H9 (cell line): ENCODE results near the gene TBC1D7. TPM values are rescaled to one million over a fixed set of nuclear protein-coding genes. Genes with fewer than 3 reads are reported as not detected.

ENCODE experiments used
- DNase-seq: peaks from one replicate; pipeline ENCODE4 v3.0.0-alpha.2; 2017
- H2AFZ ChIP-seq: one replicate; pipeline ENCODE4 v1.6.1; 2013; ENCODE audit warnings: mild to moderate bottlenecking, low read length, control low read depth, moderate library complexity
- H2AK5ac ChIP-seq: 2 replicates; pipeline ENCODE4 v1.6.1; 2013; ENCODE audit warnings: low read length, control low read depth, mixed read lengths; ENCODE audit not compliant: insufficient read length
- H2BK120ac ChIP-seq: one replicate; pipeline ENCODE4 v1.6.1; 2013; ENCODE audit warnings: low read depth, mild to moderate bottlenecking, low read length, control low read depth, inconsistent platforms; ENCODE audit not compliant: poor library complexity, severe bottlenecking
- H2BK12ac ChIP-seq: 2 replicates; pipeline ENCODE4 v1.6.1; 2013; ENCODE audit warnings: low read length, control low read depth, mixed read lengths, low read depth; ENCODE audit not compliant: insufficient read length
- H2BK15ac ChIP-seq: 2 replicates; pipeline ENCODE4 v1.6.1; 2013; ENCODE audit warnings: low read depth, low read length, control low read depth
- H2BK20ac ChIP-seq: one replicate; pipeline ENCODE4 v1.6.1; 2013; ENCODE audit warnings: low read depth, mild to moderate bottlenecking, low read length, control low read depth, inconsistent platforms; ENCODE audit not compliant: poor library complexity, severe bottlenecking
- H2BK5ac ChIP-seq: 2 replicates; pipeline ENCODE4 v1.6.1; 2013; ENCODE audit warnings: low read length, control low read depth, mixed read lengths; ENCODE audit not compliant: insufficient read length
- H3K14ac ChIP-seq: 2 replicates; pipeline ENCODE4 v1.6.1; 2013; ENCODE audit warnings: low read length, control low read depth; ENCODE audit not compliant: insufficient read depth
- H3K18ac ChIP-seq: 2 replicates; pipeline ENCODE4 v1.6.1; 2013; ENCODE audit warnings: low read depth, mild to moderate bottlenecking, mixed read lengths, low read length, control low read depth; ENCODE audit not compliant: insufficient read length
- H3K23ac ChIP-seq: 2 replicates; pipeline ENCODE4 v1.6.1; 2013; ENCODE audit warnings: low read length, control low read depth, mixed read lengths, low read depth; ENCODE audit not compliant: insufficient read length
- H3K23me2 ChIP-seq: 2 replicates; pipeline ENCODE4 v1.6.1; 2013; ENCODE audit warnings: low read depth, mild to moderate bottlenecking, mixed read lengths, low read length, control low read depth; ENCODE audit not compliant: insufficient read length, poor library complexity, severe bottlenecking
- H3K27ac ChIP-seq: 2 replicates; pipeline ENCODE4 v1.5.1; 2013; ENCODE audit warnings: low read length, control low read depth, mixed read lengths, low read depth; ENCODE audit not compliant: insufficient read length
- H3K27me3 ChIP-seq: 2 replicates; pipeline ENCODE4 v1.6.1; 2013; ENCODE audit warnings: low read length, control low read depth, inconsistent platforms; ENCODE audit not compliant: insufficient read depth
- H3K4ac ChIP-seq: 2 replicates; pipeline ENCODE4 v1.6.1; 2013; ENCODE audit warnings: low read depth, mild to moderate bottlenecking, control low read depth, inconsistent platforms, low read length, moderate library complexity
- H3K4me1 ChIP-seq: 2 replicates; pipeline ENCODE4 v1.6.1; 2013; ENCODE audit warnings: low read length, control low read depth, inconsistent platforms; ENCODE audit not compliant: insufficient read depth
- H3K4me2 ChIP-seq: 2 replicates; pipeline ENCODE4 v1.6.1; 2013; ENCODE audit warnings: low read length, control low read depth, mixed read lengths; ENCODE audit not compliant: insufficient read length, insufficient read depth
- H3K56ac ChIP-seq: 2 replicates; pipeline ENCODE4 v1.6.1; 2013; ENCODE audit warnings: low read depth, mild to moderate bottlenecking, mixed read lengths, low read length, control low read depth; ENCODE audit not compliant: insufficient read length
- H3K79me1 ChIP-seq: 2 replicates; pipeline ENCODE4 v1.6.1; 2013; ENCODE audit warnings: low read depth, mild to moderate bottlenecking, moderate library complexity, low read length, control low read depth, inconsistent platforms; ENCODE audit not compliant: insufficient read depth, poor library complexity, severe bottlenecking
- H3K79me2 ChIP-seq: 2 replicates; pipeline ENCODE4 v1.6.1; 2013; ENCODE audit warnings: low read length, control low read depth, inconsistent platforms; ENCODE audit not compliant: insufficient read depth
- H3K9ac ChIP-seq: 2 replicates; pipeline ENCODE4 v1.6.1; 2013; ENCODE audit warnings: low read length, control low read depth, mixed read lengths; ENCODE audit not compliant: insufficient read length; ENCODE audit errors: extremely low read depth
- H3K9me3 ChIP-seq: one replicate; pipeline ENCODE4 v1.6.1; 2013; ENCODE audit warnings: low read depth, low read length, inconsistent platforms; ENCODE audit not compliant: control insufficient read depth
- H3T11ph ChIP-seq: one replicate; pipeline ENCODE4 v1.6.1; 2013; ENCODE audit warnings: mild to moderate bottlenecking, low read length, control low read depth, inconsistent platforms
- H4K20me1 ChIP-seq: one replicate; pipeline ENCODE4 v1.6.1; 2013; ENCODE audit not compliant: control insufficient read depth, insufficient read length, insufficient read depth
- H4K5ac ChIP-seq: 2 replicates; pipeline ENCODE4 v1.6.1; 2013; ENCODE audit warnings: low read depth, mild to moderate bottlenecking, mixed read lengths, low read length, control low read depth; ENCODE audit not compliant: insufficient read length
- H4K8ac ChIP-seq: replicated peaks from 2 replicates; pipeline ENCODE4 v1.6.1; 2013; ENCODE audit warnings: low read length, control low read depth, mixed read lengths, low read depth; ENCODE audit not compliant: insufficient read length
- H4K91ac ChIP-seq: 2 replicates; pipeline ENCODE4 v1.6.1; 2013; ENCODE audit warnings: low read depth, mild to moderate bottlenecking, moderate library complexity, mixed read lengths, low read length, control low read depth; ENCODE audit not compliant: insufficient read length
- H3K27ac Mint-ChIP-seq, 3 experiments: 2 replicates in 2 of 3; 3 replicates in 1 of 3; pipeline ENCODE4 v1.8.0; 2020 to 2021; ENCODE audit warnings: mixed read lengths in 3 of 3, mild to moderate bottlenecking in 1 of 3, moderate library complexity in 1 of 3
- H3K27me3 Mint-ChIP-seq: 2 replicates; pipeline ENCODE4 v1.8.0; 2021; ENCODE audit warnings: low read depth, mild to moderate bottlenecking, moderate library complexity, mixed read lengths
- H3K36me3 Mint-ChIP-seq, 3 experiments: 2 replicates in 2 of 3; 3 replicates in 1 of 3; pipeline ENCODE4 v1.8.0; 2020 to 2021; ENCODE audit warnings: low read depth in 3 of 3, mixed read lengths in 3 of 3; ENCODE audit not compliant: insufficient read depth in 1 of 3
- H3K4me1 Mint-ChIP-seq, 2 experiments: 2 replicates each; pipeline ENCODE4 v1.8.0; 2020; ENCODE audit warnings: mixed read lengths in 2 of 2
- H3K4me3 Mint-ChIP-seq, 2 experiments: 2 replicates in 1 of 2; 3 replicates in 1 of 2; pipeline ENCODE4 v1.8.0; 2020 to 2021; ENCODE audit warnings: mild to moderate bottlenecking in 2 of 2, mixed read lengths in 2 of 2, moderate library complexity in 1 of 2
- H3K9me3 Mint-ChIP-seq, 2 experiments: 2 replicates in 1 of 2; 3 replicates in 1 of 2; pipeline ENCODE4 v1.8.0; 2020; ENCODE audit warnings: mild to moderate bottlenecking in 2 of 2, mixed read lengths in 2 of 2, moderate library complexity in 1 of 2
- WGBS: extraction: QIAGEN DNeasy Blood & Tissue Kit; methylation state at CpG from one replicate; pipeline ENCODE4 v1.1.7; 2013; ENCODE audit warnings: missing lambda C conversion rate, low lambda C conversion rate, mixed read lengths; ENCODE audit not compliant: insufficient read length; ENCODE audit errors: extremely low coverage; 5-methylcytosine and 5-hydroxymethylcytosine counted together
- total RNA-seq: library from RNA; stranded (reverse); gene quantifications from 2 replicates; pipeline ENCODE4 v1.2.1, GENCODE V29; 2021
- TF ChIP-seq, protein P1 (sequence below): fragments of 200-600 bp; sonication (generic); conservative IDR thresholded peaks from 3 replicates; pipeline ENCODE4 v1.8.0; 2021; ENCODE audit warnings: antibody characterized with exemption, mild to moderate bottlenecking

The TBC1D7 gene
- total RNA-seq, 1 experiment from 2014 or later: 33.9 TPM

DNA sequence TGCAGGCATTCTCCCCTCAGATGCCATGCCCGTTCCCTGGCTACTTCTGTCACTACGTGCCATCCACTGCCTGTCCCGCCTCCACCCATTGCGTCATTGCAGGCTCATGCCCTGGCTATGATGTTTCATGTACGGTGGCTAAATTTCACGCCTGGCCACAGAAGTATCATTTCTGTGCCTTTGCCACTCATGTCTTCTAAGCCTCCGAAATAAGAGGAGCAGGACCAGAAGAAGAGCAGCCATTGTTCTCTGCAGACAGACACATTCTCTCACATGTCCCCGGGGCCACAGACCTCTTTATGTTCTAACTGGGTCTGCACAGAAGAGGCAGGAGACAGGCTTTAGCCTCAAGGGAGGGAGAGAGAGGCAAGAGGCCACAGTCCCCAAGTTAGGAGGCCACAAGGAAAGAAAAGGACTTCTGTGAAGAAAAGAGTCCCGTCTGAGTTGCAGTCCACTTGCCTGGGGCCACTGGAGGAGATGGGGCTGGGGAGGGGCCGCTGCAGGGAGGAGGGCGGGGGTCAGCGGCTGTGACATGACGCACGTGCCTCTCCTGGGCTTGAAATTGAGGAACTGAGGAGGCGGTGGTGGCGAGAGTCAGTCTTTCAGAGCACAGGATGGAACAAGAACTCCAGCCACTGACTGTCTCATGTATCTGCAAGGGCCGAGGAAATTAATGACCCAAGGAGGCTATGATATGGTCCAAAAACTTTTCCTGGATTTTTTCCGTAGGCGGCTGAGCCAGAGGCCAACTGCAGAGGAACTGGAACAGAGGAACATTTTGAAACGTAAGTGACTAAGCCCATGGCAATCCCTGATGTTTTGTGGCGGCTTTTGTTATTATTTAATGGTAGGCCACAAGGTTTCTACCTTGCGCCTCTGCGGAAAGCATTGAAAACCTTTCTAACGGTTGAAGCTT, 55.9 kb downstream of the TBC1D7 start:
- Histone ChIP-seq H3K9me3 (no peaks in the 10 kb centered on the region), H3K4ac (no peak overlapping the region), H2BK15ac (no peak overlapping the region), H3K4me1 (no peaks in the 10 kb centered on the region), H3K79me1 (no peaks in the 10 kb centered on the region), H3K18ac (no peak overlapping the region), H4K20me1 (no peaks in the 10 kb centered on the region), H3K4me2 (no peak overlapping the region), H3K23ac (no peak overlapping the region), H4K8ac (no peak overlapping the region), H4K5ac (no peak overlapping the region), H3K56ac (no peak overlapping the region), H2AFZ (no peak overlapping the region), H3K23me2 (no peaks in the 10 kb centered on the region), H2BK120ac (no peak overlapping the region), H2BK5ac (no peak overlapping the region), H2BK12ac (no peak overlapping the region), H3K27ac (no peak overlapping the region), H3K27me3 (no peaks in the 10 kb centered on the region), H2AK5ac (no peak overlapping the region), H3K14ac (no peak overlapping the region; the same call in 1 of the 2 replicates), H3T11ph (no peak overlapping the region), H3K79me2 (no peaks in the 10 kb centered on the region), H4K91ac (no peak overlapping the region), H3K9ac (no peak overlapping the region), H2BK20ac (no peak overlapping the region)
- no CpG with 5 or more reads among the region's 24 CpGs for WGBS
- Mint-ChIP-seq H3K9me3 (no peaks in the 10 kb centered on the region), H3K27ac (no peak overlapping the region; a peak in 3 of 7 replicates), H3K27me3 (no peaks in the 10 kb centered on the region), H3K4me3 (no peak overlapping the region), H3K4me1 (peaks cover 20 to 24% of the 10 kb centered on the region in 2 experiments), H3K36me3 (no peaks in the 10 kb centered on the region; a peak in 2 of 7 replicates)
- DNase-seq: no peak
- TF ChIP-seq, protein P1, sequence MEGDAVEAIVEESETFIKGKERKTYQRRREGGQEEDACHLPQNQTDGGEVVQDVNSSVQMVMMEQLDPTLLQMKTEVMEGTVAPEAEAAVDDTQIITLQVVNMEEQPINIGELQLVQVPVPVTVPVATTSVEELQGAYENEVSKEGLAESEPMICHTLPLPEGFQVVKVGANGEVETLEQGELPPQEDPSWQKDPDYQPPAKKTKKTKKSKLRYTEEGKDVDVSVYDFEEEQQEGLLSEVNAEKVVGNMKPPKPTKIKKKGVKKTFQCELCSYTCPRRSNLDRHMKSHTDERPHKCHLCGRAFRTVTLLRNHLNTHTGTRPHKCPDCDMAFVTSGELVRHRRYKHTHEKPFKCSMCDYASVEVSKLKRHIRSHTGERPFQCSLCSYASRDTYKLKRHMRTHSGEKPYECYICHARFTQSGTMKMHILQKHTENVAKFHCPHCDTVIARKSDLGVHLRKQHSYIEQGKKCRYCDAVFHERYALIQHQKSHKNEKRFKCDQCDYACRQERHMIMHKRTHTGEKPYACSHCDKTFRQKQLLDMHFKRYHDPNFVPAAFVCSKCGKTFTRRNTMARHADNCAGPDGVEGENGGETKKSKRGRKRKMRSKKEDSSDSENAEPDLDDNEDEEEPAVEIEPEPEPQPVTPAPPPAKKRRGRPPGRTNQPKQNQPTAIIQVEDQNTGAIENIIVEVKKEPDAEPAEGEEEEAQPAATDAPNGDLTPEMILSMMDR: no peak
